Left renal cortex interstitium (tissue), 4 donors: ENCODE data around the gene GLOD4. TPM values are rescaled to one million over a fixed set of nuclear protein-coding genes. Genes with fewer than 3 reads are reported as not detected.
"Not testable (repeated sequence)": the region's sequence is repeated elsewhere in the genome, so short reads cannot be mapped to it uniquely, and the experiment has no call there.

Source experiments
- DNase-seq, 4 donors: peaks; one replicate each; pipeline ENCODE4 v3.0.0-alpha.2; 2013; ENCODE audit warnings: low read depth in 4 of 4, low spot score in 2 of 4, missing footprints in 1 of 4
- polyA plus RNA-seq, 4 donors: library from polyadenylated mRNA; unstranded; fragments of 120-200 nt; gene quantifications; one replicate each; pipeline ENCODE4 v1.2.1, GENCODE V29; 2013; ENCODE audit not compliant: insufficient read length in 4 of 4

Gene GLOD4
- 100 to 1,000 TPM; 113 to 138 (median 117) TPM for polyA plus RNA-seq

GRCh38 chr17:781805-782731, at the start of gene GLOD4, which contains the start of gene MRM3:
TSS of gene GLOD4 (minus strand) at chr17:782280. CDS start at chr17:782255, 25 bp downstream.
TSS of gene MRM3 (plus strand) at chr17:782353. CDS start at chr17:782379, 26 bp downstream.
- peak; percentile 76 to 87 (median 80) for DNase-seq

- DNase-seq = no peak
Measured at GRCh38 chr17:830950-831349, 48.9 kb upstream of the GLOD4 start.

GRCh38 chr17:830381-830780, 48.3 kb upstream of the GLOD4 start:
- no peak for DNase-seq

- DNase-seq = not testable (repeated sequence)
Measured at GRCh38 chr17:829614-830013, 47.5 kb upstream of the GLOD4 start.

GRCh38 chr17:828761-829160, 46.7 kb upstream of the GLOD4 start:
- no peak for DNase-seq

GRCh38 chr17:826778-827177, 44.7 kb upstream of the GLOD4 start:
- no peak for DNase-seq

GRCh38 chr17:825216-825615, 43.1 kb upstream of the GLOD4 start:
- DNase-seq = no peak

GRCh38 chr17:824378-824777, 42.3 kb upstream of the GLOD4 start:
- DNase-seq = no peak

GRCh38 chr17:823501-823902, 41.4 kb upstream of the GLOD4 start:
- DNase-seq = no peak

GRCh38 chr17:819251-819650, 37.2 kb upstream of the GLOD4 start:
- no peak for DNase-seq

- no peak for DNase-seq
Measured at GRCh38 chr17:814371-814770, 32.3 kb upstream of the GLOD4 start.

- no peak for DNase-seq
Measured at GRCh38 chr17:812638-813204, 30.6 kb upstream of the GLOD4 start.

- DNase-seq = no peak
Measured at GRCh38 chr17:811051-811784, 29.1 kb upstream of the GLOD4 start.

- DNase-seq = no peak
Measured at GRCh38 chr17:807523-808294, 25.6 kb upstream of the GLOD4 start.

- no peak for DNase-seq
Measured at GRCh38 chr17:806781-807522, 24.9 kb upstream of the GLOD4 start.

- no peak for DNase-seq
Measured at GRCh38 chr17:806346-806745, 24.3 kb upstream of the GLOD4 start.

- DNase-seq = not testable (repeated sequence)
Measured at GRCh38 chr17:805886-806285, 23.8 kb upstream of the GLOD4 start.

- no peak for DNase-seq
Measured at GRCh38 chr17:804541-805435, 22.7 kb upstream of the GLOD4 start.
